ENCODE measurements around the gene WNT1.

The WNT1 gene

DNA sequence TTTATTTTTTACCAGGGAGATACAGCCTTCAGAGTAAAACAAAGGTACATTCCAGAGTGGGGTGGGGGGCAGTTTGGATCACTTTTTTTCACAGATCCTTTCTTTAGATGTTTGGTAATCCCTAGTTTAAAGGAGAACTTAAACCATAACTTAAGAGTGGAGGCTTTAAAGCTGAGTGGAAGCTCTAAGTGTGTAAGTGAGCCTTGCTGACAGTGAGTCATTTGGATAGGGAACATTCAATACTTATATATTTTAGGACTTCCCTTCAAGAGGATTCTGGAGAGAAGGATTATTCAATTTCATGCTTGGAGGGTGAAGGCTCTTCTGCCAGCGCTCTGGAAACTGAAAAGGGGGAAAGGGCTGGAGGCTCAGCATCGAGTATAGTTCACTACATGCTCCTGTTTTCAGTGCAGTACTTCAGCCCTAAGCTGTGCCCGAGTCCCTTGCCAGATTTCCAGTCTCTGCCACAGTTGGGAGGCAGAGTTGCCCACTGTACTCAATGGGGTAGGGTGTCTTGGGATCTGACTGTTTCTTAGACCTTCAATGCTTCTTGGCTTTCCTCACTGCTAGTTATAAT, 32.1 kb downstream of the WNT1 start:
- H3K4me3 ChIP-seq (ENCODE audit: low read length) = no peak overlapping the region

DNA sequence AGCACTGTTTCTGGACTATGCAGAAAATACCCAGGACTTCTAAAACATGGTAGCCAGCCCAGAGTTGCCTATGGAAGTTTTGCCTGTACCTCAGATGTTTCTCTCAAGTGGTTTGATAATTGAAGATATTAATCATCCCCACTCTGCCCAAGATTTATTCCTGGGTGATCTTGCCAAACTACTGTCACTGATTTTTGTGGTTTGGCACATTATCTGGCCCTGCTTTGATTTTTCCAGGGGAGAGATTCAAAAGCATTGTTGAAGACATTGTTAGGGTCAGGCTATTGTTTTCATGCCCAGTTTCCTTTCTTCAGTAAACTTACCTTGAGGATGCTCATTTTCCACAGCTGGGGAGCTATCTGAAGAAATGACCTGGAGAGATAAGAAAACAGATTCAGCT, 34.6 kb downstream of the WNT1 start:
- TF ChIP-seq, protein P1, sequence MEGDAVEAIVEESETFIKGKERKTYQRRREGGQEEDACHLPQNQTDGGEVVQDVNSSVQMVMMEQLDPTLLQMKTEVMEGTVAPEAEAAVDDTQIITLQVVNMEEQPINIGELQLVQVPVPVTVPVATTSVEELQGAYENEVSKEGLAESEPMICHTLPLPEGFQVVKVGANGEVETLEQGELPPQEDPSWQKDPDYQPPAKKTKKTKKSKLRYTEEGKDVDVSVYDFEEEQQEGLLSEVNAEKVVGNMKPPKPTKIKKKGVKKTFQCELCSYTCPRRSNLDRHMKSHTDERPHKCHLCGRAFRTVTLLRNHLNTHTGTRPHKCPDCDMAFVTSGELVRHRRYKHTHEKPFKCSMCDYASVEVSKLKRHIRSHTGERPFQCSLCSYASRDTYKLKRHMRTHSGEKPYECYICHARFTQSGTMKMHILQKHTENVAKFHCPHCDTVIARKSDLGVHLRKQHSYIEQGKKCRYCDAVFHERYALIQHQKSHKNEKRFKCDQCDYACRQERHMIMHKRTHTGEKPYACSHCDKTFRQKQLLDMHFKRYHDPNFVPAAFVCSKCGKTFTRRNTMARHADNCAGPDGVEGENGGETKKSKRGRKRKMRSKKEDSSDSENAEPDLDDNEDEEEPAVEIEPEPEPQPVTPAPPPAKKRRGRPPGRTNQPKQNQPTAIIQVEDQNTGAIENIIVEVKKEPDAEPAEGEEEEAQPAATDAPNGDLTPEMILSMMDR (IDR thresholded peaks at IDR 0.05; ENCODE audit: insufficient read depth, low read depth, low read length, missing control alignments) = no peak
- no peak for DNase-seq (ENCODE audit: low read depth)
- H3K4me3 ChIP-seq (ENCODE audit: low read length) = no peak overlapping the region

More for the DNA sequence above, 32.1 kb downstream of the WNT1 start:
- DNase-seq (ENCODE audit: low read depth) = no peak
- TF ChIP-seq, protein P1 (IDR thresholded peaks at IDR 0.05; ENCODE audit: insufficient read depth, low read depth, low read length, missing control alignments) = no peak

DNA sequence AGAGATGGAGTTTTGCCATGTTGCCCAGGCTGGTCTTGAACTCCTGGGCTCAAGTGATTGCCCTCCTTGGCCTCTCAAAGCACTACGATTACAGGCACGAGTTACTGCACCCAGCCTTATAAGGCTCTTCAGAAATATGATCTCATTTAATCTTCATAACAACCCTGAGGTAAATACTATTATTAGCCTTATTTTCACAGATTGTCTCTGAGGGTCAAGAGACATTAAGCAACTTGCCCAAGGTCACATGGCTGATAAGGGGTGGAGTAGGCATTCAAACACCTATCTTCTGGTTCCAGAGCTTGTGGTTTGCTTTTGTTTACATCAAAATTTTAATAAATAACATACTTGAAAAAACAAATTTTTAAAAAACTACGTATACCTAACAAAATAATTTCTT, 35.3 kb downstream of the WNT1 start:
- no peak for DNase-seq (ENCODE audit: low read depth)
- TF ChIP-seq, protein P1 (IDR thresholded peaks at IDR 0.05; ENCODE audit: insufficient read depth, low read depth, low read length, missing control alignments) = no peak
- H3K4me3 ChIP-seq (ENCODE audit: low read length) = no peak overlapping the region

DNA sequence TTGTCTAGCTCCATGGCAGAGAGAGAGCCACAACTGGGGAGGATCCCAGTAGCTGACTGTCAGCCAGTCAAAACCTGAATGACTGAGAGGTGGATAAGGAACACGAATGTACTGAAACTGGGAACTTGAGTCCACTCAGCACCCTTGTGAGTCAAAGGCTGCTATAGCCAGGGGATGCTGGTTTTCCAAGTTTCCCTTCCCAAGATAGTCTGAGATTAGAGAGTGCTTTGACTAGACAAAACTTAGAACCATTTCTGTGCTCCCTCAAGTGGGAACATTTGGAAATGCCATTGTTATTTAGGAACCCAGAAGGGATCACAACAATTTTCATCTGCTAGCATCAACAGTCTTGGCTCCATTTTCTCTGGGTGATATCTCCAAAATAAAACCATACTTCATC, 36.4 kb downstream of the WNT1 start:
- peak; percentile 22 for DNase-seq (ENCODE audit: low read depth)
- TF ChIP-seq, protein P1 (IDR thresholded peaks at IDR 0.05; ENCODE audit: insufficient read depth, low read depth, low read length, missing control alignments) = peak; percentile 39

DNA sequence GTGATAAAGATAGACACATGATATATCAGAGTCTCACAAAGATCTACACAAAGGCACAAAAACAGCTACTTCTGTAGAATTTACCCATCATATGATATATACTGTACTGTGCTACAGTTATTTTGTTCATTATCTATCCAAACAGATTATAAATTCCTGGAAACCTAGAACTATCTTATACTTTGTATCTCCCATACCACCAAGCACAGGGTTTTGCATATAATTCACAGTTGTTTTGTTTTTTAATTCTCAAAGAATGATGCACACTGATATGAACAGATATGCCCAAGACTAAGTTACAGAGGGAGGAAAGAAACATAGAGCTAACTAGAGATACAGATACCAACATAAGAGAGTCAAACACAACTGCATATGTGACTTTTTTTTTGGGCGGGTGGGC, 37.1 kb downstream of the WNT1 start:
- H3K4me3 ChIP-seq (ENCODE audit: low read length) = no peak overlapping the region
- no peak for DNase-seq (ENCODE audit: low read depth)
- TF ChIP-seq, protein P1 (IDR thresholded peaks at IDR 0.05; ENCODE audit: insufficient read depth, low read depth, low read length, missing control alignments) = no peak

More for the DNA sequence above, 36.4 kb downstream of the WNT1 start:
- no peak overlapping the region for H3K4me3 ChIP-seq (ENCODE audit: low read length)

DNA sequence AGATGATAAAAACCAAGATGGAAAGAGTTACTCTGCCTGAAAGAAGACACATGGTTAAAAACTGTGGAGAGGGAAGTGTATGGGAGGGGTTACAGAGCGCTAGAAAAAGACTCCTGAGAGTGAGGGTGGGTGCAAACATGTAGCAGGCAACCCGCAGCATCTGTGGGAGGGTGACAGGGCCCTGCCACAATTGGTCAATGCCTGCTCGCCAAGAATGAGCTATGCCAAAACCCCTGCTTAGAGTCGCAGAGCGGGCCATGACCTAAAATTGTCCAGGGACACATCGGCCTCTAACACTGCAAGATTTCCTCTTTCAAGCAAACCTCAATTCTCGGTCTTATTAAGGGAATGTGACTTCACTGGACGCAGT, 39.8 kb downstream of the WNT1 start:
- DNase-seq (ENCODE audit: low read depth) = peak; percentile 23

More for the DNA sequence above, 39.8 kb downstream of the WNT1 start:
- TF ChIP-seq, protein P1 (IDR thresholded peaks at IDR 0.05; ENCODE audit: insufficient read depth, low read depth, low read length, missing control alignments) = no peak
- H3K4me3 ChIP-seq (ENCODE audit: low read length) = peak overlapping the region; percentile 94
